DMS53 treated with DMSO at 0.1 percent for 48 hours (cell line): ENCODE data around the gene OBSCN.
"Not testable (repeated sequence)": the region's sequence is repeated elsewhere in the genome, so short reads cannot be mapped to it uniquely, and the experiment has no call there.

ENCODE experiments used
- DNase-seq: peaks from one replicate; lab custom pipeline; 2025; ENCODE audit not compliant: unreplicated experiment; lab: John Stamatoyannopoulos, UW

The OBSCN gene

GRCh38 chr1:228182296-228183030, 25.4 kb upstream of the OBSCN start:
- DNase-seq, result no peak

GRCh38 chr1:228184152-228184551, 23.7 kb upstream of the OBSCN start:
- DNase-seq, result no peak

GRCh38 chr1:228185641-228185965, 22.2 kb upstream of the OBSCN start:
- no peak for DNase-seq

GRCh38 chr1:228188249-228188648, 19.6 kb upstream of the OBSCN start:
- DNase-seq, result not testable (repeated sequence)

GRCh38 chr1:228190182-228190581, 17.7 kb upstream of the OBSCN start:
- no peak for DNase-seq

GRCh38 chr1:228190778-228191177, 17.1 kb upstream of the OBSCN start:
- DNase-seq, result no peak

GRCh38 chr1:228194436-228194835, 13.4 kb upstream of the OBSCN start:
- DNase-seq, result no peak

GRCh38 chr1:228194921-228195812, 12.7 kb upstream of the OBSCN start:
- no peak for DNase-seq

GRCh38 chr1:228197555-228198147, 10.2 kb upstream of the OBSCN start:
- DNase-seq, result no peak

GRCh38 chr1:228198977-228199590, 8.8 kb upstream of the OBSCN start:
- no peak for DNase-seq

GRCh38 chr1:228204958-228205357, 2.9 kb upstream of the OBSCN start:
- no peak for DNase-seq

- no peak for DNase-seq
Observed at GRCh38 chr1:228205526-228206436, 2.1 kb upstream of the OBSCN start.

- no peak for DNase-seq
Observed at GRCh38 chr1:228206582-228207351, 1.1 kb upstream of the OBSCN start.

GRCh38 chr1:228207381-228207810, 448 bp upstream of the OBSCN start:
- DNase-seq, result no peak

GRCh38 chr1:228208831-228209551, 1.1 kb downstream of the OBSCN start:
- DNase-seq, result no peak

- DNase-seq, result no peak
Observed at GRCh38 chr1:228209657-228210056, 1.8 kb downstream of the OBSCN start.

GRCh38 chr1:228210076-228210651, 2.3 kb downstream of the OBSCN start:
- DNase-seq, result no peak

- no peak for DNase-seq
Observed at GRCh38 chr1:228210712-228211530, 3.1 kb downstream of the OBSCN start.
